IgD-negative memory B cell (primary cell): ENCODE measurements around the gene CEP295NL. TPM values are rescaled to one million over a fixed set of nuclear protein-coding genes. Genes with fewer than 3 reads are reported as not detected.
A peak's percentile ranks its signal among the peaks of the same experiment; 100 is the strongest.
"Not testable (repeated sequence)": the region's sequence is repeated elsewhere in the genome, so short reads cannot be mapped to it uniquely, and the experiment has no call there.

Experiments used
- H3K27ac Mint-ChIP-seq, 3 donors: one replicate each; pipeline ENCODE4 v1.8.0; 2020 to 2022; ENCODE audit warnings: mild to moderate bottlenecking in 3 of 3, mixed read lengths in 3 of 3, moderate library complexity in 1 of 3
- H3K27me3 Mint-ChIP-seq: one replicate; pipeline ENCODE4 v1.8.0; 2021; ENCODE audit warnings: mixed read lengths
- H3K36me3 Mint-ChIP-seq: one replicate; pipeline ENCODE4 v1.8.0; 2020; ENCODE audit warnings: mild to moderate bottlenecking, mixed read lengths
- H3K4me1 Mint-ChIP-seq, 3 donors: one replicate each; pipeline ENCODE4 v1.8.0; 2020 to 2022; ENCODE audit warnings: mixed read lengths in 3 of 3, mild to moderate bottlenecking in 1 of 3
- H3K4me3 Mint-ChIP-seq, 4 donors: one replicate each; pipeline ENCODE4 v1.8.0; 2020 to 2022; ENCODE audit warnings: mild to moderate bottlenecking in 4 of 4, mixed read lengths in 4 of 4, moderate library complexity in 3 of 4
- H3K9me3 Mint-ChIP-seq, 3 donors: one replicate each; pipeline ENCODE4 v1.8.0; 2020 to 2021; ENCODE audit warnings: mixed read lengths in 3 of 3, mild to moderate bottlenecking in 1 of 3
- polyA plus RNA-seq: library from polyadenylated mRNA; unstranded; fragments of 300-500 nt; fragmentation: Illumina TruSeq; gene quantifications from one replicate; pipeline ENCODE4 v1.2.3, GENCODE V29; 2021

The CEP295NL gene
- polyA plus RNA-seq, 1 donor from 2014 or later, result 1.6 TPM

DNA sequence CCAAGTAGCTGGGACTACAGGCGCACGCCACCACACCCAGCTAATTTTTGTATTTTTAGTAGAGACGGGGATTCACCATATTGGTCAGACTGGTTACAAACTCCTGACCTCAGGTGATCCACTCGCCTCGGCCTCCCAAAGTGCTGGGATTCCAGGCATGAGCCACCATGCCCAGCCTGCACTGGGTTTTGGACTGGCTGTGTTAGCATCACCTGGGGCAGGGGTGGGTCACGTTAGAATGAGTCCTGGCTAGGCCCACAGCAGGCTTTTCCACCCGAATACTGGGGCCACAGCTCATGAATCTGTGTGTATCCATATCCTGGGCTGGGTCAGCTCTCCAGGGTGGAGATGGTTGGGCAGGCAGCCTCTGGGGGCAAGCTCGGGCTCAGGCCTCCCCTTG lies 770 bp downstream of the CEP295NL start:
- not testable (repeated sequence) for H3K9me3 Mint-ChIP-seq, H3K27ac Mint-ChIP-seq, H3K4me3 Mint-ChIP-seq, H3K27me3 Mint-ChIP-seq, H3K36me3 Mint-ChIP-seq, H3K4me1 Mint-ChIP-seq

- Mint-ChIP-seq H3K27me3 (no peaks in the 10 kb centered on the region), H3K27ac (no peak overlapping the region), H3K36me3 (peaks cover under 1% of the 10 kb centered on the region), H3K4me1 (peaks cover 0 to 4% (median 0%) of the 10 kb centered on the region in 3 donors), H3K9me3 (no peaks in the 10 kb centered on the region), H3K4me3 (no peak overlapping the region)
Observed at GRCh38 chr17:78901806-78902205, 1.2 kb downstream of the CEP295NL start.

- H3K4me3 Mint-ChIP-seq, result no peak overlapping the region
- H3K27me3 Mint-ChIP-seq, result no peaks in the 10 kb centered on the region
- H3K4me1 Mint-ChIP-seq, result peaks cover 0 to 4% (median 0%) of the 10 kb centered on the region in 3 donors
- H3K27ac Mint-ChIP-seq, result no peak overlapping the region
- H3K36me3 Mint-ChIP-seq, result no peaks in the 10 kb centered on the region
- H3K9me3 Mint-ChIP-seq, result no peaks in the 10 kb centered on the region
Observed at GRCh38 chr17:78900816-78901215, 2.2 kb downstream of the CEP295NL start.

- peak overlapping the region in 1 of 4 donors; percentile 33 for H3K4me3 Mint-ChIP-seq
- H3K27ac Mint-ChIP-seq, result no peak overlapping the region
- H3K4me1 Mint-ChIP-seq, result peaks cover 1 to 4% (median 1%) of the 10 kb centered on the region in 3 donors
- no peaks in the 10 kb centered on the region for H3K27me3 Mint-ChIP-seq
- no peaks in the 10 kb centered on the region for H3K36me3 Mint-ChIP-seq
- H3K9me3 Mint-ChIP-seq, result no peaks in the 10 kb centered on the region
Observed at GRCh38 chr17:78899361-78900260, 3.4 kb downstream of the CEP295NL start.

GRCh38 chr17:78898947-78899346 lies 4.1 kb downstream of the CEP295NL start:
- no peaks in the 10 kb centered on the region for H3K9me3 Mint-ChIP-seq
- H3K4me1 Mint-ChIP-seq, result peaks cover 1 to 5% (median 5%) of the 10 kb centered on the region in 3 donors
- H3K27me3 Mint-ChIP-seq, result no peaks in the 10 kb centered on the region
- no peak overlapping the region for H3K27ac Mint-ChIP-seq
- peak overlapping the region in 1 of 4 donors; percentile 33 for H3K4me3 Mint-ChIP-seq
- H3K36me3 Mint-ChIP-seq, result no peaks in the 10 kb centered on the region

DNA sequence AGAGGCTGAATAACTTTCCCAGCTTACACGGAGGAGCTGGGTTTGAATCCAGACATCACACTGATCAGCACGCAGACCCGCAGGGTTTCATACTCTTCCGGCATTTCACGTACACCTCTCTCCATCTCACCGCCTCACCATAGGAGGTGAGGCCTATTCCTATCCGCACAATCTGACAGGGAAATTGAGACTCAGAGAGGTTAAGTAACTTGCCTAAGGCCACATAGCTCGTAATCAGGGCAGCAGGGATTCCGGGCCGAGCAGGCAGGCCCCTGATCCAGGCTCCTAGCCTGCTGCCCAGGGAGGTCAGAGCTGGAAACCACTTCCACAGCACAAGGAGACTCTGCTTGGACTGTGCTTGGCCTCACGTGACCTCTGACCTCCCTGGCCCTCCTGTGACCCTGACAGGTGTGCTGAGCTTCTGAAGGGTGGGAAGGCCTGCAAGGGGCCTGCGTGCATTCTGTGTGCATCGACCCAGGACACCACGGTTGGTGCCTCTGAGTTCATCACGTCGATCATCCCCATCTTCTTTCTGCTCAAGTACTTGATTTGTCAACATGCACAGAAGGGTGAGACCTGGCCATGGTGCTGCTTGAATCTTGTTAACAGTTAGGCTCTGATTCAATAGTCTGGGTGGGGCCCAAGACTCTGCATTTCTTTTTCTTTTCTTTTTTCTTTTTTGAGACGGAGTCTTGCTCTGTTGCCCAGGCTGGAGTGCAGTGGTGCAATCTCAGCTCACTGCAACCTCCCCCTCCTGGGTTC lies 4.7 kb downstream of the CEP295NL start:
- Mint-ChIP-seq H3K36me3 (no peaks in the 10 kb centered on the region), H3K4me3 (no peak overlapping the region), H3K27ac (no peak overlapping the region), H3K27me3 (no peaks in the 10 kb centered on the region), H3K4me1 (peaks cover 2 to 5% (median 5%) of the 10 kb centered on the region in 3 donors), H3K9me3 (no peaks in the 10 kb centered on the region)

DNA sequence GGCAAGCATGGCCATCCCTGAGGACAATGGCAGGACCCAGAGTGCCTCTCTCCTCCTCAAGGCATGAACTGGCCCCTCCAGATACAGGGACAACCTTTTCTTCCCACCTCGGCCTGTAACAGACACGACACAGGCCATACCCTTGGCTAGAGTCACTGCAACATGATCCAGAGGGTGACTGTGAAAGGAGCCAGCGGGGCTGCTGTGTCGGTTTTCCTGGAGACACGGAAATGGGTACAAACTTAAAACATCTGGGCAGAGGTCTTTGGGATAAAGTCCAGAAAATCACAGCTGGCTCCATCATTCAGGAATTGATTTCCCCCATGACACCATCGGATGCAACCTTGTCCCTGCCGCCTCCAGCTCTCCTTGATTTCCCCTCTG lies 5.3 kb downstream of the CEP295NL start:
- H3K4me3 Mint-ChIP-seq, result no peak overlapping the region
- H3K4me1 Mint-ChIP-seq, result peaks cover 5 to 11% (median 8%) of the 10 kb centered on the region in 3 donors
- no peaks in the 10 kb centered on the region for H3K9me3 Mint-ChIP-seq
- no peak overlapping the region for H3K27ac Mint-ChIP-seq
- H3K36me3 Mint-ChIP-seq, result peaks cover 1% of the 10 kb centered on the region
- peaks cover 3% of the 10 kb centered on the region for H3K27me3 Mint-ChIP-seq

- Mint-ChIP-seq H3K4me1 (peaks cover 5 to 15% (median 12%) of the 10 kb centered on the region in 3 donors), H3K4me3 (no peak overlapping the region), H3K36me3 (peaks cover 2% of the 10 kb centered on the region), H3K27ac (no peak overlapping the region), H3K9me3 (no peaks in the 10 kb centered on the region), H3K27me3 (peaks cover 3% of the 10 kb centered on the region)
Observed at GRCh38 chr17:78896834-78897663, 6.0 kb downstream of the CEP295NL start.

GRCh38 chr17:78896091-78896833 lies 6.7 kb downstream of the CEP295NL start:
- no peak overlapping the region for H3K27ac Mint-ChIP-seq
- peaks cover 10 to 20% (median 20%) of the 10 kb centered on the region in 3 donors for H3K4me1 Mint-ChIP-seq
- H3K27me3 Mint-ChIP-seq, result peaks cover 3% of the 10 kb centered on the region

DNA sequence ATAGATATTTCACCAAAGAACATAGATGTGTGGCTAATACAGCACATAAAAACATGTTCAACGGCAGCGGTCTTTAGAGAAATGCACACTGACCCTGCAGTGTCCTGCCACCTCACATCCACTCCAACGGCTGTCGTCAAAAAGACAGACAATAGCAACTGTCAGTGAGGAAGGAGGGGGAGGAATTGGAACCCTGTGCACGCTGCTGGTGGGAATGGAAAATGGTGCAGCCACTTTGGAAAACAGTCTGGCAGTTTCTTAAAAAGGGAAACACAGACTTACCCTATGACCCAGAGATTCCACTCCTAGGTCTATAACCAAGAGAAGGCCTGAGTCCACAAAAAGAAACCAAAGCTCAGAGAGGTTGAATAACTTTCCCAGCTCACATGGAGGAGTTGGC lies 7.7 kb downstream of the CEP295NL start:
- Mint-ChIP-seq H3K4me1 (peaks cover 20 to 30% (median 29%) of the 10 kb centered on the region in 3 donors), H3K4me3 (no peak overlapping the region), H3K27ac (no peak overlapping the region), H3K27me3 (peaks cover 3% of the 10 kb centered on the region), H3K9me3 (no peaks in the 10 kb centered on the region), H3K36me3 (peaks cover 2% of the 10 kb centered on the region)

More at GRCh38 chr17:78896091-78896833, 6.7 kb downstream of the CEP295NL start:
- no peak overlapping the region for H3K4me3 Mint-ChIP-seq
- H3K9me3 Mint-ChIP-seq, result no peaks in the 10 kb centered on the region
- H3K36me3 Mint-ChIP-seq, result peaks cover 2% of the 10 kb centered on the region

DNA sequence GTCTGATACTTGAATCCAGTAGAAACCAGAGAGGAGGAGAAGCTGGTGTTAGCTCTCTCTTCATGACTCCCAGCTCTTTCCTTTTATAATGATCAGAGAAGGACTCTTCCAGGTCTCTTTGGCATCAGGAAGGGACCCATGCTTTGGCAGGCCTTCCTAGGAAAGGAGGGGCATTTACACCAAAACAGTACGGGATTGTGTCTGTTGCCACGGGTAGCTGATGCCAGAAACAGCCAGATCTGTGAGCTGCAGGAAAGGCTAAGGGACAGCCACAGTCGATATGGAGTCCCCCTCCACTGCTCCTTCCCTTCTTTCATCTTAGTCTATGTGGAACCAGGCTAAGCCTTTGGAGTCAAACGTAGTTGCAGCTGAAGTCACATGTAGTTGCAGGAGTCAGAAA lies 9.3 kb downstream of the CEP295NL start:
- Mint-ChIP-seq H3K4me3 (peak overlapping the region in 2 of 4 donors; percentile 31 to 70), H3K27me3 (peaks cover 4% of the 10 kb centered on the region), H3K4me1 (peaks cover 33 to 40% (median 34%) of the 10 kb centered on the region in 3 donors), H3K36me3 (peaks cover 2% of the 10 kb centered on the region), H3K9me3 (no peaks in the 10 kb centered on the region), H3K27ac (no peak overlapping the region)

- peak overlapping the region in 1 of 3 donors; percentile 83 for H3K27ac Mint-ChIP-seq
- H3K27me3 Mint-ChIP-seq, result peaks cover 7% of the 10 kb centered on the region
- H3K9me3 Mint-ChIP-seq, result no peaks in the 10 kb centered on the region
- peak overlapping the region in 1 of 4 donors; percentile 82 for H3K4me3 Mint-ChIP-seq
- H3K36me3 Mint-ChIP-seq, result peaks cover 2% of the 10 kb centered on the region
- H3K4me1 Mint-ChIP-seq, result peaks cover 36 to 43% (median 36%) of the 10 kb centered on the region in 3 donors
Observed at GRCh38 chr17:78892936-78893379, 10.0 kb downstream of the CEP295NL start.

GRCh38 chr17:78892520-78892919 lies 10.5 kb downstream of the CEP295NL start:
- peaks cover 36 to 46% (median 39%) of the 10 kb centered on the region in 3 donors for H3K4me1 Mint-ChIP-seq

GRCh38 chr17:78892062-78892456 lies 10.9 kb downstream of the CEP295NL start:
- Mint-ChIP-seq H3K36me3 (peaks cover 5% of the 10 kb centered on the region), H3K9me3 (no peaks in the 10 kb centered on the region), H3K4me1 (peaks cover 36 to 46% (median 39%) of the 10 kb centered on the region in 3 donors), H3K27ac (peak overlapping the region; percentile 49 to 88 (median 50)), H3K27me3 (peaks cover 7% of the 10 kb centered on the region), H3K4me3 (peak overlapping the region in 2 of 4 donors; percentile 57 to 80)

More at GRCh38 chr17:78892520-78892919, 10.5 kb downstream of the CEP295NL start:
- H3K27ac Mint-ChIP-seq, result peak overlapping the region in 2 of 3 donors; percentile 49 to 83
- H3K27me3 Mint-ChIP-seq, result peaks cover 7% of the 10 kb centered on the region
- peak overlapping the region in 2 of 4 donors; percentile 68 to 82 for H3K4me3 Mint-ChIP-seq
- no peaks in the 10 kb centered on the region for H3K9me3 Mint-ChIP-seq
- peaks cover 5% of the 10 kb centered on the region for H3K36me3 Mint-ChIP-seq
